Measurements from ENCODE around the gene NAXE. TPM values are rescaled to one million over a fixed set of nuclear protein-coding genes. Genes with fewer than 3 reads are reported as not detected.
"Not testable (repeated sequence)": the region's sequence is repeated elsewhere in the genome, so short reads cannot be mapped to it uniquely, and the experiment has no call there.

Gene NAXE
- total RNA-seq, 1 donor from 2014 or later = 59.6 TPM

DNA sequence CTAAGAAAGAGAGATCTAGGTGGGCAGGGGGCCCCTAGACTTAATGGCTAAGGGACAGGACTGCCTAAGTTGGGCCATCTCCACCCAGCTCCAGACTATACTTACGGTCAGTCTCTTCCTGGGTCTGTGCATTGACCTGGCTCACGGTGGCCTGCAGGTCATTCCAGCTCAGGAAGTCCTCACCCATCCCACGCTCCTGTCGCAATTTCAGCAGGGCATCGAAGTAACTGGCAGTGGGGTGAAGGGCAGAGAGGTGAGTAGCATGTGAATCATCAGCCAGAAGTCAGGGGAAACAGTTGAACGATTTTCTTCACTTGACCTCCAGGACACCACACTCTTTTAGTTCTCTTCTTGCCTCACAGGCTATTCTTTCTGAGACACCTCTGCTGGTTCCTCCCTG, 39.7 kb upstream of the NAXE start:
- Mint-ChIP-seq H3K4me3 (ENCODE audit: unreplicated experiment) (no peak overlapping the region), H3K9me3 (ENCODE audit: low read depth) (no peaks in the 10 kb centered on the region), H3K4me1 (ENCODE audit: low read depth) (peaks cover 4% of the 10 kb centered on the region), H3K36me3 (ENCODE audit: low read depth) (peaks cover 3% of the 10 kb centered on the region), H3K27ac (ENCODE audit: unreplicated experiment) (no peak overlapping the region), H3K27me3 (ENCODE audit: low read depth) (no peaks in the 10 kb centered on the region)
- TF ChIP-seq, protein P1, sequence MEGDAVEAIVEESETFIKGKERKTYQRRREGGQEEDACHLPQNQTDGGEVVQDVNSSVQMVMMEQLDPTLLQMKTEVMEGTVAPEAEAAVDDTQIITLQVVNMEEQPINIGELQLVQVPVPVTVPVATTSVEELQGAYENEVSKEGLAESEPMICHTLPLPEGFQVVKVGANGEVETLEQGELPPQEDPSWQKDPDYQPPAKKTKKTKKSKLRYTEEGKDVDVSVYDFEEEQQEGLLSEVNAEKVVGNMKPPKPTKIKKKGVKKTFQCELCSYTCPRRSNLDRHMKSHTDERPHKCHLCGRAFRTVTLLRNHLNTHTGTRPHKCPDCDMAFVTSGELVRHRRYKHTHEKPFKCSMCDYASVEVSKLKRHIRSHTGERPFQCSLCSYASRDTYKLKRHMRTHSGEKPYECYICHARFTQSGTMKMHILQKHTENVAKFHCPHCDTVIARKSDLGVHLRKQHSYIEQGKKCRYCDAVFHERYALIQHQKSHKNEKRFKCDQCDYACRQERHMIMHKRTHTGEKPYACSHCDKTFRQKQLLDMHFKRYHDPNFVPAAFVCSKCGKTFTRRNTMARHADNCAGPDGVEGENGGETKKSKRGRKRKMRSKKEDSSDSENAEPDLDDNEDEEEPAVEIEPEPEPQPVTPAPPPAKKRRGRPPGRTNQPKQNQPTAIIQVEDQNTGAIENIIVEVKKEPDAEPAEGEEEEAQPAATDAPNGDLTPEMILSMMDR (IDR thresholded peaks at IDR 0.05) = no peak
- DNase-seq (ENCODE audit: low spot score) = no peak

DNA sequence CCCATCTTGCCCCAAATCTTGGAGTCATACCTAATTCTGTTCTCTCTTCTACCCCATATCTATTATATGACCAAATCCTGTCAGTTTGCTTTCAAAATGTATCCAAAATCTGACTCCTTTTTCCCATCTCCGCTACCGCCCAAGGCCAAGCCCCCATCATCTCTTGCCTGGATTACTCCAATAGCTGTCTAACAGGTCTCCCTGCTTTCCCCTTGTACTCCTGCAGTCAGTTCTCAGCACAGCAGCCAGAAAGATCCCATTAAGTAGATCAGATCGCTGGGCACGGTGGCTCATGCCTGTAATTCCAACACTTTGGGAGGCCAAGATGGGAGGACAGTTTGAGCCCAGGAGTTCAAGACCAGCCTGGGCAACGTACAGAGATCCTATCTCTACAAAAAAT, 39.1 kb upstream of the NAXE start:
- no peaks in the 10 kb centered on the region for H3K9me3 Mint-ChIP-seq (ENCODE audit: low read depth)
- peaks cover 2% of the 10 kb centered on the region for H3K36me3 Mint-ChIP-seq (ENCODE audit: low read depth)
- no peak overlapping the region for H3K4me3 Mint-ChIP-seq (ENCODE audit: unreplicated experiment)
- peaks cover 4% of the 10 kb centered on the region for H3K4me1 Mint-ChIP-seq (ENCODE audit: low read depth)
- TF ChIP-seq, protein P1 (IDR thresholded peaks at IDR 0.05) = no peak
- no peak for DNase-seq (ENCODE audit: low spot score)
- no peak overlapping the region for H3K27ac Mint-ChIP-seq (ENCODE audit: unreplicated experiment)
- no peaks in the 10 kb centered on the region for H3K27me3 Mint-ChIP-seq (ENCODE audit: low read depth)

DNA sequence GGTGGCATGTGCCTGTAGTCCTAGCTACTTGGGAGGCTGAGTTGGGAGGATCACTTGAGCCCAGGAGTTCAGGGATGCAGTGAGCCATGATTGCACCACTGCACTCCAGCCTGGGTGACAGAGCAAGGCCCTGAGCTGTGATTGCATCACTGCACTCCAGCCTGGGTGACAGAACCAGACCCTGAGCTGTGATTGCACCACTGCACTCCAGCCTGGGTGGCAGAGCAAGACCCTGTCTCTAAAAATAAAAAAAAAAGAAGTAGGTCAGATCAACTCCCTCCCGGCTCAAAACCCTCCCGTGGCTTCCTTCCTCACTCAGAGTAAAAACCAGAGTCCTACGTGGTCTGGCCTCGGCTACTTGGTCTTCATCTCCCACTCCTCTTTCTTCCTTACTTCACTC, 38.6 kb upstream of the NAXE start:
- not testable (repeated sequence) for H3K9me3 Mint-ChIP-seq (ENCODE audit: low read depth); H3K4me3 Mint-ChIP-seq (ENCODE audit: unreplicated experiment); H3K27ac Mint-ChIP-seq (ENCODE audit: unreplicated experiment); H3K27me3 Mint-ChIP-seq (ENCODE audit: low read depth); H3K36me3 Mint-ChIP-seq (ENCODE audit: low read depth); DNase-seq (ENCODE audit: low spot score); H3K4me1 Mint-ChIP-seq (ENCODE audit: low read depth)

DNA sequence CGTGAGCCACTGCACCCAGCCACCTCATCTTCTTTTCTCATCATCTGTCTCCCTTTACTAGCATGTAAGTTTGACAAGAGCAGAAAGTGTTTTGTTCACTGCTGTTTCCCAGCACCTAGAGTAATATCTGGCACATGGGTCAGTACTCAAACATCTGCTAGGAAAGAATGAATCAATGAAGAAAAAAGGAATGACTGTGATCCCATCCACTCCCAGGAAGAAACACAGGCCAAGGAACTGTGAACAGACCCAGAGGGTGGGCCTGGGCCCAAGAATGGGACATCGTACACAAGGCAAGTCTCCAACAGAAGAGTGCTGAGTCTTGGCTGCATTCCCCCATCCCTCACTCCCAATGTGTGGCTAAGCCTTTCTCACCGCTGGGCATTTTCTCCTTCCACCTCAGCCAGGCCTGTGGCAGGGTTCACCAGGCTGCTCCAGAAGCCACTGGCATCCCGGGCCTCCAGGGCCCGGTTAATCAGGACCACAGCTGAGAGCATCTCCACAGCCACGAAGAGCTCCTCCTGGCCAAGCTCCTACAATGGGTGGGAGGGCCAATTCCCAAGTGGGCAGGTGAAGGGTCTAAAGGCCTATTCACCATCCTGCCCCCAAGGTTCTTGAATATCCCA, 37.6 kb upstream of the NAXE start:
- DNase-seq (ENCODE audit: low spot score) = no peak
- no peak overlapping the region for H3K27ac Mint-ChIP-seq (ENCODE audit: unreplicated experiment)
- peaks cover 2% of the 10 kb centered on the region for H3K36me3 Mint-ChIP-seq (ENCODE audit: low read depth)
- H3K27me3 Mint-ChIP-seq (ENCODE audit: low read depth) = no peaks in the 10 kb centered on the region
- no peaks in the 10 kb centered on the region for H3K9me3 Mint-ChIP-seq (ENCODE audit: low read depth)
- TF ChIP-seq, protein P1 (IDR thresholded peaks at IDR 0.05) = no peak
- no peak overlapping the region for H3K4me3 Mint-ChIP-seq (ENCODE audit: unreplicated experiment)
- peaks cover 4% of the 10 kb centered on the region for H3K4me1 Mint-ChIP-seq (ENCODE audit: low read depth)

DNA sequence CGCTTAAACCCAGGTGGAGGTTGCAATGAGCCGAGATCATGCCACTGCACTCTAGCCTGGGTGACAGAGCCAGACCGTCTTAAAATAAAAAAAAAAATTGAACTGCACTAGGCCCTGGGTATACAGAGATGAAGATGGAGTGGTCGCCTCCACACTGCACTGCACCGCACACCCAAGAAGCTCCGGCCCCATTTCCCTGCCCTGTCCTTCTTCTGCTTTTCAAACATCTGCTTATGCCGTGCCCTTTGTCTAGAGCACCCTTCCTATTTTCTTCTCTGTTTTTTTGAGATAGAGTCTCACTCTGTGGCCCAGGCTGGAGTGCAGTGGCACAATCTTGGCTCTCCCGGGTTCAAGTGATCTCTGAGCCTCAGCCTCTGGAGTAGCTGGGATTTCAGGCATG, 36.6 kb upstream of the NAXE start:
- Mint-ChIP-seq H3K36me3 (ENCODE audit: low read depth) (peaks cover 2% of the 10 kb centered on the region), H3K27ac (ENCODE audit: unreplicated experiment) (no peak overlapping the region)
- TF ChIP-seq, protein P1 (IDR thresholded peaks at IDR 0.05) = no peak

DNA sequence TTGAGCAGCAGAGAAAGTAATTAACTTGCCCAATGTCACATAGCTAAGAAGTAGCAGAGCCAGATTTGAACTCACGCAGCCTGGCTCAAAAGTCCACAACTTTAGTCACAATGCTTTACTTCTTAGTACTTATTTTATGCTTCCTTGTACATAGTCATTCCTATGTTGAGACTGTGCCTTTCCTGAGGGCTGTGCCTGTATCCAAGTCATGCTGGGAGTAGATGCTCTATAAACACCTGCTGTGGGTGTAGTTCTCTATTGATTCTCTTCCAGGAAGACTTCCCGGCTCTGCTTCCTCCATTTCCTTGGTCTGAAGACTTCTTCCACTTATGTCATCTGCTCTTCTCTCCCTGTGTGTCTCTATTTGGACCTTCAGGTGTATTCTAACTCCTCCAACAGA, 35.9 kb upstream of the NAXE start:
- Mint-ChIP-seq H3K36me3 (ENCODE audit: low read depth) (peaks cover 2% of the 10 kb centered on the region), H3K27ac (ENCODE audit: unreplicated experiment) (peak overlapping the region; percentile 34)

More for the DNA sequence above, 36.6 kb upstream of the NAXE start:
- Mint-ChIP-seq H3K27me3 (ENCODE audit: low read depth) (no peaks in the 10 kb centered on the region), H3K4me3 (ENCODE audit: unreplicated experiment) (no peak overlapping the region), H3K9me3 (ENCODE audit: low read depth) (no peaks in the 10 kb centered on the region), H3K4me1 (ENCODE audit: low read depth) (peaks cover 4% of the 10 kb centered on the region)
- no peak for DNase-seq (ENCODE audit: low spot score)

More for the DNA sequence above, 35.9 kb upstream of the NAXE start:
- no peaks in the 10 kb centered on the region for H3K9me3 Mint-ChIP-seq (ENCODE audit: low read depth)
- no peak overlapping the region for H3K4me3 Mint-ChIP-seq (ENCODE audit: unreplicated experiment)
- H3K27me3 Mint-ChIP-seq (ENCODE audit: low read depth) = no peaks in the 10 kb centered on the region
- DNase-seq (ENCODE audit: low spot score) = no peak
- H3K4me1 Mint-ChIP-seq (ENCODE audit: low read depth) = peaks cover 4% of the 10 kb centered on the region
- TF ChIP-seq, protein P1 (IDR thresholded peaks at IDR 0.05) = no peak

All from chondrocyte (in vitro differentiated cells).